Spinal cord (tissue), 10 donors: Measurements from ENCODE around the gene SSH2. TPM values are rescaled to one million over a fixed set of nuclear protein-coding genes. Genes with fewer than 3 reads are reported as not detected.

ENCODE experiments used
- DNase-seq, 6 donors: peaks; one replicate each; pipeline versions ENCODE4 v3.0.0 to v3.0.0-alpha.2; 2013 to 2015; ENCODE audit warnings: low spot score in 6 of 6, low read depth in 4 of 6
- H3K27ac ChIP-seq: one replicate; pipeline ENCODE4 v1.5.1; 2013; ENCODE audit warnings: low read depth, low read length, control low read depth
- H3K27me3 ChIP-seq: one replicate; pipeline ENCODE4 v1.6.1; 2013; ENCODE audit warnings: low read length; ENCODE audit not compliant: control insufficient read depth, insufficient read depth
- H3K36me3 ChIP-seq: one replicate; pipeline ENCODE4 v1.6.1; 2013; ENCODE audit warnings: low read length; ENCODE audit not compliant: control insufficient read depth, insufficient read depth
- H3K4me1 ChIP-seq: one replicate; pipeline ENCODE4 v1.6.1; 2013; ENCODE audit warnings: low read length; ENCODE audit not compliant: control insufficient read depth, insufficient read depth
- H3K4me3 ChIP-seq: one replicate; pipeline ENCODE4 v1.5.1; 2013; ENCODE audit warnings: low read depth, low read length, control low read depth
- H3K9me3 ChIP-seq: one replicate; pipeline ENCODE4 v1.6.1; 2013; ENCODE audit warnings: low read length; ENCODE audit not compliant: control insufficient read depth, insufficient read depth
- WGBS: methylation state at CpG from one replicate; pipeline ENCODE4 v1.1.5; 2013; ENCODE audit warnings: missing lambda C conversion rate; ENCODE audit not compliant: insufficient coverage; 5-methylcytosine and 5-hydroxymethylcytosine counted together
- polyA plus RNA-seq, 2 donors: library from polyadenylated mRNA; unstranded; fragments of 120-200 nt; gene quantifications; one replicate each; pipeline ENCODE4 v1.2.1, GENCODE V29; 2013; ENCODE audit not compliant: insufficient read length in 2 of 2
- total RNA-seq, 2 donors: library from RNA; depleted of rRNA in 1 of 2; stranded (reverse); fragments of 120-200 nt in 1 of 2; fragments of >200 nt in 1 of 2; gene quantifications; one replicate each; pipeline versions ENCODE4 v1.2.3 to v1.2.4, GENCODE V29; 2013 to 2014
- donor health status: healthy.

Gene SSH2
- total and polyA plus RNA-seq, 4 donors: 22.5 to 26.6 (median 23.4) TPM

GRCh38 chr17:29630630-29631193 is 299.3 kb downstream of the SSH2 start:
- WGBS: 50% methylated on average over 1 of the region's 6 CpGs
- H3K36me3 ChIP-seq: peaks cover 33% of the 10 kb centered on the region
- no peaks in the 10 kb centered on the region for H3K27me3 ChIP-seq
- no peak overlapping the region for H3K4me3 ChIP-seq
- no peaks in the 10 kb centered on the region for H3K9me3 ChIP-seq
- no peak overlapping the region for H3K27ac ChIP-seq
- no peak for DNase-seq
- peaks cover 4% of the 10 kb centered on the region for H3K4me1 ChIP-seq

GRCh38 chr17:29629839-29630238 is 300.2 kb downstream of the SSH2 start:
- 69% methylated on average over 2 of the region's 2 CpGs for WGBS
- peaks cover 25% of the 10 kb centered on the region for H3K36me3 ChIP-seq
- no peak overlapping the region for H3K27ac ChIP-seq

GRCh38 chr17:29628644-29629043 is 301.4 kb downstream of the SSH2 start:
- DNase-seq: no peak
- no peaks in the 10 kb centered on the region for H3K9me3 ChIP-seq
- H3K4me3 ChIP-seq: no peak overlapping the region
- H3K27ac ChIP-seq: no peak overlapping the region
- no peaks in the 10 kb centered on the region for H3K27me3 ChIP-seq
- WGBS: 71% methylated on average over 2 of the region's 2 CpGs
- H3K36me3 ChIP-seq: peaks cover 21% of the 10 kb centered on the region
- peaks cover 4% of the 10 kb centered on the region for H3K4me1 ChIP-seq

More at GRCh38 chr17:29629839-29630238, 300.2 kb downstream of the SSH2 start:
- DNase-seq: peak in 1 of 6 donors; percentile 70
- no peaks in the 10 kb centered on the region for H3K9me3 ChIP-seq
- no peaks in the 10 kb centered on the region for H3K27me3 ChIP-seq
- peaks cover 4% of the 10 kb centered on the region for H3K4me1 ChIP-seq
- no peak overlapping the region for H3K4me3 ChIP-seq

GRCh38 chr17:29627951-29628350 is 302.1 kb downstream of the SSH2 start:
- no peak overlapping the region for H3K27ac ChIP-seq
- no peak for DNase-seq
- H3K4me3 ChIP-seq: no peak overlapping the region

GRCh38 chr17:29625037-29625750 is 304.8 kb downstream of the SSH2 start:
- no peak overlapping the region for H3K27ac ChIP-seq

More at GRCh38 chr17:29627951-29628350, 302.1 kb downstream of the SSH2 start:
- Histone ChIP-seq H3K9me3 (no peaks in the 10 kb centered on the region), H3K4me1 (peaks cover 9% of the 10 kb centered on the region), H3K27me3 (peaks cover 4% of the 10 kb centered on the region), H3K36me3 (peaks cover 21% of the 10 kb centered on the region)
- WGBS: no CpG with 5 or more reads among the region's 1 CpG

GRCh38 chr17:29624586-29624985 is 305.4 kb downstream of the SSH2 start:
- Histone ChIP-seq H3K27ac (no peak overlapping the region), H3K4me1 (peaks cover 16% of the 10 kb centered on the region)

More at GRCh38 chr17:29625037-29625750, 304.8 kb downstream of the SSH2 start:
- Histone ChIP-seq H3K36me3 (no peaks in the 10 kb centered on the region), H3K4me3 (no peak overlapping the region), H3K27me3 (peaks cover 14% of the 10 kb centered on the region), H3K4me1 (peaks cover 16% of the 10 kb centered on the region), H3K9me3 (no peaks in the 10 kb centered on the region)
- DNase-seq: peak in 2 of 6 donors; percentile 44 to 72
- 66% methylated on average over 5 of the region's 8 CpGs for WGBS

GRCh38 chr17:29623283-29623647 is 306.8 kb downstream of the SSH2 start:
- WGBS: 43% methylated on average over 4 of the region's 4 CpGs
- Histone ChIP-seq H3K36me3 (no peaks in the 10 kb centered on the region), H3K9me3 (no peaks in the 10 kb centered on the region), H3K27ac (no peak overlapping the region), H3K4me1 (peaks cover 27% of the 10 kb centered on the region), H3K27me3 (peaks cover 32% of the 10 kb centered on the region), H3K4me3 (peak overlapping the region; percentile 55)
- DNase-seq: no peak

More at GRCh38 chr17:29624586-29624985, 305.4 kb downstream of the SSH2 start:
- WGBS: 82% methylated on average over 2 of the region's 4 CpGs
- no peaks in the 10 kb centered on the region for H3K36me3 ChIP-seq
- no peaks in the 10 kb centered on the region for H3K9me3 ChIP-seq
- DNase-seq: no peak
- H3K27me3 ChIP-seq: peaks cover 19% of the 10 kb centered on the region
- no peak overlapping the region for H3K4me3 ChIP-seq

- H3K27me3 ChIP-seq: peaks cover 38% of the 10 kb centered on the region
- H3K4me1 ChIP-seq: peaks cover 33% of the 10 kb centered on the region
- no peaks in the 10 kb centered on the region for H3K9me3 ChIP-seq
- H3K36me3 ChIP-seq: no peaks in the 10 kb centered on the region
- DNase-seq: peak in 2 of 6 donors; percentile 77 to 83
- WGBS: under 1% methylated on average over 77 of the region's 77 CpGs
- H3K4me3 ChIP-seq: peak within 1 kb of the TSS; percentile 55
- H3K27ac ChIP-seq: no peak within 1 kb of the TSS
Measured at GRCh38 chr17:29622337-29623282, 307.4 kb downstream of the SSH2 start, which contains the start of gene CORO6. CORO6 (minus strand) TSS chr17:29622912; CDS start chr17:29621421, 1,491 bp downstream.

- 93% methylated on average over 4 of the region's 8 CpGs for WGBS
- H3K27ac ChIP-seq: no peak overlapping the region
- H3K4me3 ChIP-seq: peak overlapping the region; percentile 55
- no peaks in the 10 kb centered on the region for H3K9me3 ChIP-seq
- no peaks in the 10 kb centered on the region for H3K36me3 ChIP-seq
- H3K27me3 ChIP-seq: peaks cover 47% of the 10 kb centered on the region
- no peak for DNase-seq
- peaks cover 42% of the 10 kb centered on the region for H3K4me1 ChIP-seq
Measured at GRCh38 chr17:29621751-29622194, 308.3 kb downstream of the SSH2 start.
